Stimulated activated CD8-positive, alpha-beta memory T cell treated with anti-CD3 and anti-CD28 coated beads, Interleukin-2, amount 100 ng/mL, for 1 hour (primary cell): ENCODE measurements around the gene CRYGC.

Source experiments
- DNase-seq, 2 donors: peaks; one replicate each; pipeline ENCODE4 v3.0.0-alpha.2; 2020; ENCODE audit warnings: low read depth in 2 of 2

Gene CRYGC

GRCh38 chr2:208096080-208096479, 33.5 kb downstream of the CRYGC start:
- no peak for DNase-seq

GRCh38 chr2:208093128-208093527, 36.5 kb downstream of the CRYGC start:
- DNase-seq, result no peak

- no peak for DNase-seq
These were observed 37.4 kb downstream of the CRYGC start for GRCh38 chr2:208092093-208092832.

GRCh38 chr2:208090420-208090819, 39.2 kb downstream of the CRYGC start:
- no peak for DNase-seq

GRCh38 chr2:208086029-208086428, 43.6 kb downstream of the CRYGC start:
- DNase-seq, result no peak

GRCh38 chr2:208083807-208084206, 45.8 kb downstream of the CRYGC start:
- DNase-seq, result no peak
